ENCODE measurements around the gene ENTPD3.

Gene ENTPD3

DNA sequence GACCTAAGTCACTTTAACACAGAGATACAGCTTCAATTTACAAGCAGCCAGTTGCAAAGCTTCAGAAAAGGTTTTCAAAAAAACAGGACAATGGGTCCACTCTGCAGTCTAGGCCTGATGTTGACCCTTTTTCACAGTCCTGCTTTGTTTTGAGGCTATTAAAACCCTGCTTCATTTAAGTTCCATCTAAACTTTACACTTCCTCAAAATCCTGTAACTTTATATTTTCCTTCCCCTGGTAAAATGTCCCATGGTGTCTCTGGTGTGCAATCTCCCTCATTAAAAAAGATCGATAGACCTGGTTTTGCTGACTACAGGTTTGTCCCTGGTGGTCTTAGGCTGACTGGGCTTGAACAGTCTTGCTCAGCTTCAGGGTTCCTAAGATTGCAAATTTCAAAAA lies 65.1 kb downstream of the ENTPD3 start:
- H3K4me3 ChIP-seq (ENCODE audit: low read depth, low read length) = no peak overlapping the region
- TF ChIP-seq, protein P1, sequence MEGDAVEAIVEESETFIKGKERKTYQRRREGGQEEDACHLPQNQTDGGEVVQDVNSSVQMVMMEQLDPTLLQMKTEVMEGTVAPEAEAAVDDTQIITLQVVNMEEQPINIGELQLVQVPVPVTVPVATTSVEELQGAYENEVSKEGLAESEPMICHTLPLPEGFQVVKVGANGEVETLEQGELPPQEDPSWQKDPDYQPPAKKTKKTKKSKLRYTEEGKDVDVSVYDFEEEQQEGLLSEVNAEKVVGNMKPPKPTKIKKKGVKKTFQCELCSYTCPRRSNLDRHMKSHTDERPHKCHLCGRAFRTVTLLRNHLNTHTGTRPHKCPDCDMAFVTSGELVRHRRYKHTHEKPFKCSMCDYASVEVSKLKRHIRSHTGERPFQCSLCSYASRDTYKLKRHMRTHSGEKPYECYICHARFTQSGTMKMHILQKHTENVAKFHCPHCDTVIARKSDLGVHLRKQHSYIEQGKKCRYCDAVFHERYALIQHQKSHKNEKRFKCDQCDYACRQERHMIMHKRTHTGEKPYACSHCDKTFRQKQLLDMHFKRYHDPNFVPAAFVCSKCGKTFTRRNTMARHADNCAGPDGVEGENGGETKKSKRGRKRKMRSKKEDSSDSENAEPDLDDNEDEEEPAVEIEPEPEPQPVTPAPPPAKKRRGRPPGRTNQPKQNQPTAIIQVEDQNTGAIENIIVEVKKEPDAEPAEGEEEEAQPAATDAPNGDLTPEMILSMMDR (IDR thresholded peaks at IDR 0.05; ENCODE audit: borderline replicate concordance, insufficient read depth, low read depth, low read length) = no peak

DNA sequence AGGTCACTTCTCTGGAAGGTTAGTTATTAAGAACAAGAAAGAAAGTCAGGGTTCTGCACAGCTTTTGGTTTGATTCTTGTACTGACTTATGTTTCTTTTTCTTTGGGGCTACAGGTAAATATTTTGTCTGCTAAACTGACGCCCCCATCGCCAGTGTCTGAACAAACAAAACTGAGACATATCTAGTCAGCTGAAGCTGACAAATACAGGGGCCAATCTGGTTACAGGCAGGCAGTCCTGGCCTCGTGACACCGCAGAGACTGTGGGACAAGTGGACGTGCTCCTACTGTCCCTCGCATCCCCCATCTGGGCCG lies 65.5 kb downstream of the ENTPD3 start:
- TF ChIP-seq, protein P1 (IDR thresholded peaks at IDR 0.05; ENCODE audit: borderline replicate concordance, insufficient read depth, low read depth, low read length) = no peak
- peak overlapping the region; percentile 68 for H3K4me3 ChIP-seq (ENCODE audit: low read depth, low read length)

DNA sequence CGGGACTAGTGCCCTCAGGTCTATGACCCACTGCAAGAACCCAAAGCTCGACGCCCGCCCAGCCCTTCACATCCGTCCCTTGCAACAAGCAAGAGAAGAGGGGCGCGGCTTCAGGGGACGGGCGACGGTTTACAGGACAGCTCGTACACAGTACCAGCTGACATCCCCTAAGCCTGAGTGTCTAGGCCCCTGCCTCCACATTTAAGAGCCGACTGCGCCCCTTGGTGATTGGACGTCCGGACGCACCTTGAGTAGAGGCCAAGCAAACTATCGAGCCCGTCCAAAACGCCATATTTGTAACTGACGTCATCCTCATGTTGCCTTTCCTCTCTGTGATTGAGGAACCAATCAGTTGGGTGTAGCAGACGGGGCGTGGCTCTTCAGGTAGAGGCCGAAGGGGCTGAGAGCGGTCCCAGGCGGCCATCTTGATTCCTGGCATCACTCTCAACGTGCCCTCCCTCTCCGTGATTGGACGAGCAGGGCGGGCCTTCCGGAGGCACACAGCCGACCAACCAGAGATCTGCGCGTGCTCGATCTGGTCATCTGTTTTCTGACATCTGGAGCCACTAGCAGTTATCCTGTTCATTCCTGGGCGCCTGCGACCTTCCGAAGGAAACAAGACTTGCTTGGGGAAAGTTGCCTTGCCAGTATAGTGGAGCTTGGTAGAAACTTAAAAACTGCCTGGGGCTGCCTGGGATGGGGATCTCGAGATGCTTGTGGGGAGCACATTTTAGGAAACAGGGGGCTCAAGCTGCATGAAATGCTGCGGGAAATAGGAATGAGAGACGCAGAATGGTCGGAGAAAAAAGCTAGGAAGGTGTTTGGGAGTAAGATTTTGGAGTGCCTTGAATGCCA lies 66.1 kb downstream of the ENTPD3 start:
- TF ChIP-seq, protein P1 (IDR thresholded peaks at IDR 0.05; ENCODE audit: borderline replicate concordance, insufficient read depth, low read depth, low read length) = no peak
- peak overlapping the region; percentile 68 for H3K4me3 ChIP-seq (ENCODE audit: low read depth, low read length)

DNA sequence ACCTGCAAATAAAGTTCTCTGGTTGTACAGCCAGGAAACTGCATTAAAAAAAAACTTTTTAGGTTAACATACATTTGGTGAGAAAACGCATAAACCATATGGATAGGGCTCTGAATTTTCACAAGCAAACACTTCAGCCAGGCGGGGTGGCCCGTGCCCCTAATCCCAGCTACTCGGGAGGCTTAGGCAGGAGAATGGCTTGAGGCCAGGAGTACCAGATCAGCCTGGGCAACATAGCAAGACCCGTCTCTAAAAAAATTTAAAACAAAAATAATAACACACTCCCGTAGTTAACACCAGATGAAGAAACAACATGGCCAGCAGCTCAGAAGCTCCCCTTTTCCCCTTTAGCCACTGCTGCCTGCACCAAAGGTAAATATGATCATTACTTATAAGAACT lies 66.9 kb downstream of the ENTPD3 start:
- no peak overlapping the region for H3K4me3 ChIP-seq (ENCODE audit: low read depth, low read length)

DNA sequence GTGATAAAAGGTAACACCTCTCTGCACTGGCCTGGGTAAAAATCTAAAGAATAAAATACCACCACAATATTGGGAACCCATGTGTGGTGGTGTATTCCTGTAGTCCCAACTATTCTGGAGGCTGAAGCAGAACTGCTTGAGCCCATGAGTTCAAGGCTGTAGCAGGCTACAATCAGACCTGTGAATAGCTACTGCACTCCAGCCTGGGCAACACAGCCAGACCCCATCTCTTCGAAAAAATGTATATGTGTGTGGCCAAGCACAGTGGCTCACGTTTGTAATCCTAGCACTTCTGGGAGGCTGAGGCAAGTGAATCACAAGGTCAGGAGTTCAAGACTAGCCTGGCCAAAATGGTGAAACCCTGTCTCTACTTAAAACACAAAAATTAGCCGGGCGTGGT lies 68.3 kb downstream of the ENTPD3 start:
- H3K4me3 ChIP-seq (ENCODE audit: low read depth, low read length) = no peak overlapping the region
- TF ChIP-seq, protein P1 (IDR thresholded peaks at IDR 0.05; ENCODE audit: borderline replicate concordance, insufficient read depth, low read depth, low read length) = no peak

More for the DNA sequence above, 66.9 kb downstream of the ENTPD3 start:
- TF ChIP-seq, protein P1 (IDR thresholded peaks at IDR 0.05; ENCODE audit: borderline replicate concordance, insufficient read depth, low read depth, low read length) = no peak

DNA sequence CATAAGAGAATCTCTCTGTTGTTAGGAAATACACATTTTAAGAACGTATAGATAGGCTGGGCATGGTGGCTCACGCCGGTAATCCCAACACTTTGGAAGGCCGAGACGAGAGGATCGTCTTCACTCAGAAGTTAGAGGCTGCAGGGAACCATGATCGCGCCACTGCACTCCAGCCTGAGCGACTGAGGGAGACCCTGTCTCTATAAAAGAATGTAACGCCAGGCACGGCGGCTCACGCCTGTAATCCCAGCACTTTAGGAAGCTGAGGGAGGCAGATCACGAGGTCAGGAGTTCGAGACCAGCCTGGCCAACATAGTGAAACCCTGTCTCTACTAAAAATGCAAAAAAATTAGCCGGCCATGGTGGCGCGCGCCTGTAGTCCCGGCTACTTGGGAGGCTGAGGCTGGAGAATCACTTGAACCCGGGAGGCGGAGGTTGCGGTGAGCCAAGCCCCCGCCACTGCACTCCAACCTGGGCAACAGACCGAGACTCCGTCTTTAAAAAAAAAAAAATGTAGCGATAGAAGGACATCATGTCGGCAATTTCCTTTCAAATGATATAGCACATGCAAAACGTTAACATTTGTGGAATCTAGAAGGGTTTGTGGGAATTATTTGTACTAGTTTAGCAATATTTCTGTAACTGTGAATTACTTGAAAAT lies 69.4 kb downstream of the ENTPD3 start:
- TF ChIP-seq, protein P1 (IDR thresholded peaks at IDR 0.05; ENCODE audit: borderline replicate concordance, insufficient read depth, low read depth, low read length) = no peak
- H3K4me3 ChIP-seq (ENCODE audit: low read depth, low read length) = peak overlapping the region; percentile 76

Data from GM12875 (cell line).